GM18502 (cell line): ENCODE measurements around the gene NT5C3B.
"Not testable (repeated sequence)": the region's sequence is repeated elsewhere in the genome, so short reads cannot be mapped to it uniquely, and the experiment has no call there.

Experiments
- ATAC-seq: cut with Tn5 transposase; IDR thresholded peaks from one replicate; pipeline ENCODE4 v1.9.1; 2021; ENCODE audit warnings: mild to moderate bottlenecking; ENCODE audit not compliant: unreplicated experiment, poor library complexity

NT5C3B gene

DNA sequence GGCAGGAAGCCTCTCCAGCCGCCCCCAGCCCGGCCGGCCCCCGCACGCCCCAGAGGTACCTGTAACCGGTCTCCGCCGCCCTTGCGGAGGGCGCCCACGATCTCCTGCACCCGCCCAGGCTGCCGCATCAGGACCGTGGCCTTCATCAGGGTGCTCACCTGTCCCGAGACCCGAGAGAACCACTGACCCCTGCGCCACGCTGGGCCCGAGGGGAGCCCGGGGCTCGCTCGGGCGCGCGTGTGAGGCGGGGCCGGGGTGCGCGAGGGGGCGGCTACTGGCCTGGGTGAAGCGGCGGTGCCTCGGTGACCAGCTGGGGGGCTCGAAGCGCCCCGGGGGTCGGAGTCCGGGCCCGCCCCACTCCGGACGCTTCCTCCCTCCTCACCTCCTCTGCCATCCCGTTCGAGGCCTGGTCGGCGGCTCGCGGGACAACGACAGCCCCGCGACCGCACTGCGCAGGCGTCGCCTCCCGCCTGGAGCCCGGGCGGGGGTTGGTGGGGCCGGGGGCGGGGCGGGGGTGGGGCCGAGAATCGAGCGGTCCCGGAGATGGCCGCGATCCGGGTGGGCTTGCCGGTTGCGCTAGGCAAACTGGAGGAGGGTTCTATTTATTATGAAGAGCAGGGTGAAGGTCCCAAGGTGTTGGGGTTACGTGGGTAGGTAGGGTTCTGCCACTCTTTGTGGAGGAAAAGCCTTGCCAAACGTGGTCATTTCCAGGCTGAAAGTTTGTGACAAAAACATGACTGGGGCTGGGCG lies at the start of gene NT5C3B:
TSS of gene NT5C3B (minus strand) at position 433 of the 750 bp plus-strand sequence. CDS start at position 394, 39 bp downstream.
- ATAC-seq = peak; percentile 56

GRCh38 chr17:41885733-41886132 lies 49.7 kb upstream of the NT5C3B start:
- ATAC-seq = no peak

GRCh38 chr17:41882756-41883155 lies 46.7 kb upstream of the NT5C3B start:
- ATAC-seq = no peak

GRCh38 chr17:41880130-41880529 lies 44.1 kb upstream of the NT5C3B start:
- no peak for ATAC-seq

- ATAC-seq = not testable (repeated sequence)
Measured at GRCh38 chr17:41874293-41874670, 38.2 kb upstream of the NT5C3B start.

- no peak for ATAC-seq
Measured at GRCh38 chr17:41873559-41874292, 37.7 kb upstream of the NT5C3B start.

GRCh38 chr17:41871789-41872188 lies 35.8 kb upstream of the NT5C3B start:
- no peak for ATAC-seq

DNA sequence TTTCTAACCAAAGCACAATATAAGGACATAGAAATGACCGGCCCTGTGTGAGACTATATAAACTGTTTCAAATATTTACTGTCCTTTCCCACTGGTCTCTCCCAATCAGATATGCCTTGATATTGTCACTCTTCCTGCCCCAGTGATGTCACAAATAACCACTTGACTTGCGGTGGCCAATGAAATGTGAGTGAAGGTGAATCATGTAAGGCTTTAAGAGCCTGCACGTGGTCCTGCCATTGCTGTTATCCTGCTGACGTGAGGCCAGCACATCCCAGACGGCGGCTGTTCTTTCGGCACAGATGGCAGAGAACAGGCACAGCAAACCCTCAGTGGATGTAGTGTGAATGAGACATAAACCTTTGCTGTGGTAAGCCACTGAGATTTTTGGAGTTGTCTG lies 34.6 kb upstream of the NT5C3B start:
- ATAC-seq = no peak

GRCh38 chr17:41870097-41870496 lies 34.1 kb upstream of the NT5C3B start:
- ATAC-seq = no peak

DNA sequence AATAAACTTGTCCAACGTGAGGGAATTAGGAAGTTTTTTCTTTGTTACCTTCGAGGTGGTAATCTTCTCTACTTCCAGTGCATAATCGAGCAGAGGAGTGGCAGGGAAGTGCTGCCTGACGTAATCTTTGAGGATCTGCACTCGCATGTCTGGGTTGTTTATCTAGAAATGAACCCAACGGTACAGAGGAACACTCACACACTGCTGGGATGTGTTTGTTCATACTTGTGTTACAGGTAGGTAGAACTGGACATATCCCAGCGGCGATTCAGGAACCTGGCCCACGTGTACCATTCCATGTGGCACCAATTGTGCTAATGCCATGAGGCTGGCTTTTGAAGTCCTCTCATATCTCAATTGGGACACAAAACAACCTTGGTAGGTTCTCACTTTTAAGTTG lies 33.4 kb upstream of the NT5C3B start:
- no peak for ATAC-seq

GRCh38 chr17:41868568-41868967 lies 32.5 kb upstream of the NT5C3B start:
- ATAC-seq = no peak

- no peak for ATAC-seq
Measured at GRCh38 chr17:41865596-41865893, 29.5 kb upstream of the NT5C3B start.

GRCh38 chr17:41864836-41865595 lies 29.0 kb upstream of the NT5C3B start, which contains the start of gene KLHL11:
KLHL11 (minus strand) TSS chr17:41865423; CDS start chr17:41865370, 53 bp downstream.
- ATAC-seq = peak; percentile 86

- no peak for ATAC-seq
Measured at GRCh38 chr17:41864498-41864835, 28.4 kb upstream of the NT5C3B start.

GRCh38 chr17:41863074-41863848 lies 27.2 kb upstream of the NT5C3B start:
- ATAC-seq = no peak

DNA sequence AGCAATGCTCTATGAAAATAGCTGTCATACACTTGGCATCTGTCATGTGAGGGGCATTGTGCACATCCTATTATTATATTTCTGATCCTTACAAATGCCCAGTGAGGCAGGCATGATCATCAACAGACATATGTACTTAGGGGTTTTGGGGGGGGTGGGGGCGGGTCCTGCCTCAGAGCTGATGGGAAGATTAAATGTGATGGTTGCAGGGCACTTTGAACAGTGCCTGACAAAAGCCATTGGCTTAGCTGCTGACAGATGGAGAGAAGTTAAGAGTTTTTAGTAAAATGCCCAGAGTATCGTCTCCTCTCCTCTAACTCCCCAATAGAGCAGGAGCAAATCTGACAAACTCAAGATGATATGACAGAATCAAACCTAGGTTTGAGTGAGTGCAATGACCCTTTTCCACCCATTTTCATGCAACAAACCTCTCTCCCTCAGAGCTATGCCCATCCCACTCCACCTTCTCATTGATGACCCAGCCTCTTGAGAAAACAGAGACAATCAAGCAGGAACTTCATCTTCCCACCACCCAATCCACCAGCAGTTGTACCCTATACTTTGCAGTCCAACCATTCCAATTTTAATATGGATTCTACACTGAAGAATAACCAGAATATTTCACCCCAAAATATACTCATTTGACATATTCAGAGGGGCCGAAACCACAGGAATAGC lies 24.4 kb upstream of the NT5C3B start:
- ATAC-seq = no peak

DNA sequence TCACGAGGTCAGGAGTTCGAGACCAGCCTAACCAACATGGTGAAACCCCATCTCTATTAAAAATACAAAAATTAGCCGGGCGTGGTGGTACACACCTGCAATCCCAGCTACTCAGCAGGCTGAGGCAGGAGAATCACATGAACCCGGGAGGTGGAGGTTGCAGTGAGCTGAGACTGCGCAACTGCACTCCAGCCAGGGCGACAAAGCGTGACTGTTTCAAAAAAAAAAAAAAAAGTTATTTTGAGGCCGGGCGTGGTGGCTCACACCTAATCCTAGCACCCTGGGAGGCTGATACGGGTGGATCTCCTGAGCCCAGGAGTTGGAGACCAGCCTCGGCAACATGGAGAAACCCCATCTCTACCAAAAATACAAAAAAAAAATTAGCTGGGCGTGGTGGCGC lies 15.3 kb upstream of the NT5C3B start:
- not testable (repeated sequence) for ATAC-seq

DNA sequence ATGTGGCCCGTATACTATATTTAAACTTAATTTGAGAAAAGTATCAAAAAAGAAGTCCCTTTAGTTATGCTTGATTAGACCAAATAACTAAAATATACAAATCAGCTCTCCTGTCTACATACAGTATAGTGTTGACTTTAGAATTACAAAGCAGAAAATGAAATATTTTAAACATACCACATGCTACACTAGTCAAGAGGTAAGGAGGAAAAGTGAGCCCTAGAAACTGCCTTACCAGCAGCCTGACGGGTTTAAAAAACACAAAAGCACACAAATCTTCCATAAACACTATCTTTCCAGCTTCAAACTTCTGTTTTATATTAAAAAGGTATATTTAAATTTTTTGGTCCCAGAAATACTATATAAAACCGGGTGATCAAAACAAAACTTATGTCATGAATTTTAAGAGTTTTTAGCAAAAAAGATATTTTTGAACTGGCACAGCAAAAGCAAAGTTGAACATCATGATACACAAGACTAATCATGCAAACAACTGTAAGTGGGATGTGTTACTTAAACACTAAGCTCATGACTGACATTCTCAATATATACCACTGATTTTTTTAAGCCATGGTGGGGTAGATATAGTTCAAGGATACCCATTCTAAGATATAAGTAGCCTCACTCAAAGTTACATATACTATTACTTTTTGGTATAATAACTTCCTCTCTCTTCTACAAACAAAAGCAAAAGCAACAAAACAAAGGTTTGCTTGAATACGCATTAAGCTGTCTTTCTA lies 13.4 kb upstream of the NT5C3B start:
- ATAC-seq = no peak

DNA sequence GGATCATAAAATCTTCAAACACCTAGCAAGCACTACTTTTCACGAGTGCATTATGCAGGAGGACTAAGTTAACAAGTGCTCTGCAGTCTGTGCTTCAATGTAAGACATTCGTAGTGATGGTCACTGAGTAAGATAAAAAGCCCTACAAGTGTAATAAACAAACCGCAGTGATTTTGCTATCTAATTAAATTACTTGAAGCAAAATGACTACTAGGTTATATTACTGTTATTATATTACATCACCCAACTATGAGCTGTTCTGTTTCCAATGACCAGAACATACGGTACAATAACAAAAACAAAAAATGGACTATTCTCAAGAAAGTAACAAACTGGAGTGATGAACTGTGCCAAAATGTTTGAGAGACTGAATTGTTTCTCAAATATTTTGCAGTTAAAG lies 12.8 kb upstream of the NT5C3B start:
- no peak for ATAC-seq
